Ovary (tissue), 3 donors: Measurements from ENCODE around the gene RGPD5.
"Not testable (repeated sequence)": the region's sequence is repeated elsewhere in the genome, so short reads cannot be mapped to it uniquely, and the experiment has no call there.

ENCODE experiments used
- CTCF ChIP-seq, 3 donors: fragments of 450-650 bp in 2 of 3; fragments of 200-600 bp in 1 of 3; IDR thresholded peaks; one replicate each; pipeline versions ENCODE4 v1.5.1 to v1.8.0; 2016 to 2022; ENCODE audit warnings: antibody characterized with exemption in 3 of 3, mild to moderate bottlenecking in 1 of 3
- POLR2A ChIP-seq: fragments of 450-650 bp; IDR thresholded peaks from one replicate; pipeline ENCODE4 v1.6.1; 2017; ENCODE audit warnings: antibody characterized with exemption, mild to moderate bottlenecking, moderate library complexity
- donor health status: DM: no; HTN: no; CAD: no.

GRCh38 chr2:109751572-109751971, 42.5 kb upstream of the RGPD5 start:
- TF ChIP-seq CTCF (IDR thresholded peaks at IDR 0.05); POLR2A: not testable (repeated sequence)
